HG02840 (cell line): ENCODE measurements around the gene GMNN.
"Not testable (repeated sequence)": the region's sequence is repeated elsewhere in the genome, so short reads cannot be mapped to it uniquely, and the experiment has no call there.

Experiments used
- ATAC-seq: cut with Tn5 transposase; IDR thresholded peaks from one replicate; pipeline ENCODE4 v1.9.1; 2021; ENCODE audit warnings: mild to moderate bottlenecking, moderate library complexity, moderate number of reproducible peaks; ENCODE audit not compliant: unreplicated experiment, low FRiP score

Gene GMNN

GRCh38 chr6:24761193-24761835 is 13.4 kb upstream of the GMNN start:
- no peak for ATAC-seq

- ATAC-seq = no peak
These were observed 12.9 kb upstream of the GMNN start for GRCh38 chr6:24761851-24762250.

GRCh38 chr6:24763578-24763977 is 11.2 kb upstream of the GMNN start:
- no peak for ATAC-seq

GRCh38 chr6:24764833-24765828 is 9.6 kb upstream of the GMNN start:
- not testable (repeated sequence) for ATAC-seq

GRCh38 chr6:24765968-24766367 is 8.8 kb upstream of the GMNN start:
- ATAC-seq = not testable (repeated sequence)

GRCh38 chr6:24766680-24767462 is 7.9 kb upstream of the GMNN start:
- no peak for ATAC-seq

GRCh38 chr6:24768361-24768760 is 6.4 kb upstream of the GMNN start:
- ATAC-seq = no peak

GRCh38 chr6:24775520-24776058 is 852 bp downstream of the GMNN start:
- ATAC-seq = peak; percentile 12

- no peak for ATAC-seq
These were observed 2.5 kb downstream of the GMNN start for GRCh38 chr6:24777227-24777626.

GRCh38 chr6:24778121-24778520 is 3.4 kb downstream of the GMNN start:
- no peak for ATAC-seq

- ATAC-seq = no peak
These were observed 4.1 kb downstream of the GMNN start for GRCh38 chr6:24778878-24779277.

- no peak for ATAC-seq
These were observed 4.8 kb downstream of the GMNN start for GRCh38 chr6:24779416-24780016.

GRCh38 chr6:24780206-24780605 is 5.5 kb downstream of the GMNN start:
- ATAC-seq = no peak

- ATAC-seq = no peak
These were observed 13.4 kb downstream of the GMNN start for GRCh38 chr6:24788031-24788665.

- ATAC-seq = no peak
These were observed 20.4 kb downstream of the GMNN start for GRCh38 chr6:24795106-24795505.

- no peak for ATAC-seq
These were observed 22.0 kb downstream of the GMNN start for GRCh38 chr6:24796616-24797290.

- no peak for ATAC-seq
These were observed 23.0 kb downstream of the GMNN start for GRCh38 chr6:24797596-24798216.

GRCh38 chr6:24798740-24799540 is 24.2 kb downstream of the GMNN start, which contains the start of gene ARMH2:
TSS of gene ARMH2 (minus strand) at chr6:24798917. CDS start at chr6:24798857, 60 bp downstream.
- no peak for ATAC-seq
